ENCODE data around the gene CD86. TPM values are rescaled to one million over a fixed set of nuclear protein-coding genes. Genes with fewer than 3 reads are reported as not detected.
A peak's percentile ranks its signal among the peaks of the same experiment; 100 is the strongest.

Gene CD86
- total RNA-seq, 2 experiments from 2014 or later = 0.69 to 1.4 TPM

DNA sequence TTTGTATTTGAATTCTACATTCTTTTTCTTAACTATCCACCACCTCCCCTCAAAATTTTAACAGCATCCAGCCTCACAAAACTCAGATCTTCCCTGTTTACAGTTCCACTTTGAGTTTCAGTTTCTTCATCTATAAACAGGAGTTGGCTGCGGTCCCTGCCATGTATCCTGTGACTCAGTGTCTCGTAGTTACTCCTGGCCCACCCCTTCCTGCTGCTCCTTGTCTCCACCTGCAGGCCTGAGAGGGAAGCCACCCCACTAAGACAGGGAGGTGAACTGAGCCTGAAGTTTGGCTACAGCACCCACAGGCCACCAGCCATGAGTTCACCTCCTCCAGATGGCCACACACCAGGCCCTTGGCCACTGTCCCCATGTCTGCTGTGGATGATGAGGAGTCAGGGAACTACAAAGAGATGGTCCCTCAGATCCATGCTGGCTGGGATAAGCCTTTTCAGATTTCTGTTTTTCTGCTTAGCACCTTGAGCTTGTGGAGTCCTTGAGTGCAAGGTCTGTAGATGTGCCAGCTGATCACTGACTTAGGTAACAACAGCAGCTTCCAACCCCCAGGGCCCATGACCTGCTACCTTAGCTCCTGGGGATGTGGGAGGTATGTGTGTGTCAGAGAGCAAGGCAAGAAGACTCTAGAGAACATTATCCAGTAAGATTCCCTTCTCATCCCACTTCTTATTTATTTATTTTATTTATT is 37.5 kb downstream of the CD86 start:
- TF ChIP-seq CTCF (IDR thresholded peaks at IDR 0.05) = no peak
- Mint-ChIP-seq H3K4me1 (ENCODE audit: low read depth) (no peaks in the 10 kb centered on the region), H3K36me3 (ENCODE audit: low read depth) (no peaks in the 10 kb centered on the region), H3K9me3 (no peaks in the 10 kb centered on the region), H3K27ac (no peak overlapping the region), H3K4me3 (no peak overlapping the region), H3K27me3 (no peaks in the 10 kb centered on the region)
- Histone ChIP-seq H3K36me3 (ENCODE audit: insufficient read depth, low read length) (no peaks in the 10 kb centered on the region), H3K9me3 (ENCODE audit: control insufficient read depth in 1 of 2, insufficient read depth in 1 of 2, low read length in 2 of 2) (no peaks in the 10 kb centered on the region), H3K27ac (ENCODE audit: low read depth in 1 of 2, low read length in 2 of 2) (no peak overlapping the region), H3K4me1 (ENCODE audit: insufficient read depth, low read length) (peaks cover 6% of the 10 kb centered on the region), H3K27me3 (ENCODE audit: control insufficient read depth in 1 of 2, insufficient read depth in 2 of 2, low read length in 2 of 2) (no peaks in the 10 kb centered on the region), H3K4me3 (ENCODE audit: low read length) (no peak overlapping the region)
- POLR2A ChIA-PET = no interaction called here
- intact Hi-C loops (cut with DNase I, micrococcal nuclease) = no loop called here
- CTCF ChIA-PET = no interaction called here
- no peak for ATAC-seq (ENCODE audit: poor library complexity)
- DNase-seq = peak in 7 of 14 experiments; percentile 2 to 64 (median 18)

DNA sequence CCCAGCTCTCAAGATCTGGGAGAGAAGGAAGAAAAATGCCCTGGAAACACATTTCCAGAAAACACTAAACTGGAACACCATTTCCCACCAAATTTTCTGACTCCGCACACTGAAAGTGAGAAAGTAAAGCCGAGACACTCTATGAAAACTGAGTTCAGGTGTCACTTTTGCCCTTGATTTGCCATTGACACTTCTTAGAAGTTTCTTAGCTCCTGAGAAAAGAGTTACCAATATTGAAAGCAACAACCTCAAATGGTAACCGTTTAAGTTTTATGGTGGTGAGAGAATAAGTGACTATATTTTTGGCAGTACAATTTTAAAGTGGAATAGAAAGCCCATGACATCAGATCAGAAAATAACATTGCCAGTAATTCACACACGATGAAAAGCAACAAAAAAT is 39.0 kb downstream of the CD86 start:
- no peak overlapping the region for H3K4me3 Mint-ChIP-seq
- H3K9me3 ChIP-seq (ENCODE audit: control insufficient read depth in 1 of 2, insufficient read depth in 1 of 2, low read length in 2 of 2) = no peaks in the 10 kb centered on the region
- intact Hi-C loops (cut with DNase I, micrococcal nuclease) = no loop called here
- POLR2A ChIA-PET = no interaction called here
- no peak overlapping the region for H3K27ac ChIP-seq (ENCODE audit: low read depth in 1 of 2, low read length in 2 of 2)
- no peaks in the 10 kb centered on the region for H3K36me3 ChIP-seq (ENCODE audit: insufficient read depth, low read length)
- H3K27me3 ChIP-seq (ENCODE audit: control insufficient read depth in 1 of 2, insufficient read depth in 2 of 2, low read length in 2 of 2) = no peaks in the 10 kb centered on the region
- H3K9me3 Mint-ChIP-seq = no peaks in the 10 kb centered on the region
- H3K27me3 Mint-ChIP-seq = no peaks in the 10 kb centered on the region
- no peaks in the 10 kb centered on the region for H3K36me3 Mint-ChIP-seq (ENCODE audit: low read depth)
- H3K4me1 ChIP-seq (ENCODE audit: insufficient read depth, low read length) = peaks cover 6% of the 10 kb centered on the region
- no peak overlapping the region for H3K4me3 ChIP-seq (ENCODE audit: low read length)
- CTCF ChIA-PET = no interaction called here
- TF ChIP-seq CTCF (IDR thresholded peaks at IDR 0.05) = no peak
- no peak for ATAC-seq (ENCODE audit: poor library complexity)
- H3K4me1 Mint-ChIP-seq (ENCODE audit: low read depth) = no peaks in the 10 kb centered on the region
- H3K27ac Mint-ChIP-seq = no peak overlapping the region
- DNase-seq = no peak

- Mint-ChIP-seq H3K27me3 (no peaks in the 10 kb centered on the region), H3K27ac (no peak overlapping the region), H3K4me3 (no peak overlapping the region), H3K4me1 (ENCODE audit: low read depth) (no peaks in the 10 kb centered on the region), H3K9me3 (no peaks in the 10 kb centered on the region), H3K36me3 (ENCODE audit: low read depth) (no peaks in the 10 kb centered on the region)
- ChIA-PET POLR2A (no interaction called here), CTCF (no interaction called here)
- intact Hi-C loops (cut with DNase I, micrococcal nuclease) = loop anchor here in 1 of 2 experiments (5.0 kb wide), 1 partner anchor 547 kb away; the partner anchor contains the start of gene POLQ
- DNase-seq (no peak), ATAC-seq (ENCODE audit: poor library complexity) (no peak)
- no peak overlapping the region for H3K4me3 ChIP-seq (ENCODE audit: low read length)
- no peaks in the 10 kb centered on the region for H3K27me3 ChIP-seq (ENCODE audit: control insufficient read depth in 1 of 2, insufficient read depth in 2 of 2, low read length in 2 of 2)
- H3K4me1 ChIP-seq (ENCODE audit: insufficient read depth, low read length) = peaks cover 6% of the 10 kb centered on the region
- no peaks in the 10 kb centered on the region for H3K36me3 ChIP-seq (ENCODE audit: insufficient read depth, low read length)
- TF ChIP-seq CTCF (IDR thresholded peaks at IDR 0.05) = no peak
- H3K9me3 ChIP-seq (ENCODE audit: control insufficient read depth in 1 of 2, insufficient read depth in 1 of 2, low read length in 2 of 2) = no peaks in the 10 kb centered on the region
- no peak overlapping the region for H3K27ac ChIP-seq (ENCODE audit: low read depth in 1 of 2, low read length in 2 of 2)
These were observed 39.5 kb downstream of the CD86 start for GRCh38 chr3:122094693-122095092.

All from CD4-positive, alpha-beta T cell (primary cell).